B cell (primary cell): ENCODE data around the gene OSER1. TPM values are rescaled to one million over a fixed set of nuclear protein-coding genes. Genes with fewer than 3 reads are reported as not detected.

Experiments
- ATAC-seq: fragments of 200-7000 bp; cut with Tn5 transposase; one replicate; pipeline ENCODE4 v1.10.0; 2021; ENCODE audit warnings: low read depth, mild to moderate bottlenecking, moderate number of reproducible peaks, moderate library complexity
- CTCF ChIA-PET: fragments of 350-600 bp; sonication (Branson Sonifier 250); formaldehyde crosslinking; loops from one replicate; lab custom pipeline; 2021; ENCODE audit warnings: antibody characterized with exemption, inconsistent platforms; lab: Charles Lee
- POLR2A ChIA-PET: fragments of 350-600 bp; sonication (Branson Sonifier 250); formaldehyde crosslinking; loops from one replicate; lab custom pipeline; 2021; ENCODE audit warnings: antibody characterized with exemption; lab: Charles Lee
- DNase-seq: peaks from one replicate; pipeline ENCODE4 v3.0.0; 2013
- H2AFZ ChIP-seq: 2 replicates; pipeline ENCODE4 v1.6.1; 2012; ENCODE audit warnings: mild to moderate bottlenecking, low read depth, low read length; ENCODE audit not compliant: insufficient read depth, poor library complexity, severe bottlenecking
- H3K27ac ChIP-seq, 2 donors: 1 replicate in 1 of 2; 2 replicates in 1 of 2; pipeline ENCODE4 v1.5.1; 2012 to 2013; ENCODE audit warnings: low read length in 2 of 2, mild to moderate bottlenecking in 2 of 2, moderate library complexity in 1 of 2
- H3K27me3 ChIP-seq, 4 experiments: fragments of 200-600 bp in 1 of 4; sonication (generic) in 1 of 4; replicated peaks in 1 of 4; 1 replicate in 2 of 4; 2 replicates in 2 of 4; pipeline versions ENCODE4 v1.6.1 to v1.7.0; 2013 to 2016; ENCODE audit warnings: low read length in 3 of 4, mild to moderate bottlenecking in 2 of 4, mixed read lengths in 1 of 4, moderate library complexity in 1 of 4; ENCODE audit not compliant: insufficient read depth in 4 of 4, control insufficient read depth in 3 of 4; ENCODE audit errors: control extremely low read depth in 1 of 4
- H3K36me3 ChIP-seq, 2 experiments: replicated peaks in 1 of 2; 1 replicate in 1 of 2; 2 replicates in 1 of 2; pipeline versions ENCODE4 v1.6.1 to v1.7.1; 2013; ENCODE audit warnings: low read length in 1 of 2; ENCODE audit not compliant: insufficient read depth in 2 of 2, control insufficient read depth in 1 of 2; ENCODE audit errors: control extremely low read depth in 1 of 2, extremely low read depth in 1 of 2
- H3K4me1 ChIP-seq, 2 donors: fragments of 200-600 bp in 1 of 2; sonication (generic) in 1 of 2; 1 replicate in 1 of 2; 2 replicates in 1 of 2; pipeline versions ENCODE4 v1.5.1 to v1.6.1; 2013 to 2017; ENCODE audit warnings: low read length in 2 of 2; ENCODE audit not compliant: control insufficient read depth in 2 of 2, insufficient read depth in 2 of 2
- H3K4me2 ChIP-seq: replicated peaks from 2 replicates; pipeline ENCODE3; 2012; ENCODE audit warnings: mild to moderate bottlenecking, low read depth, low read length; ENCODE audit not compliant: poor library complexity, severe bottlenecking
- H3K4me3 ChIP-seq, 5 experiments: fragments of 200-600 bp in 1 of 5; sonication (generic) in 1 of 5; 1 replicate in 3 of 5; 2 replicates in 2 of 5; pipeline versions ENCODE4 v1.5.1 to v1.7.0; 2011 to 2016; ENCODE audit warnings: low read length in 4 of 5, mild to moderate bottlenecking in 4 of 5, low read depth in 2 of 5, control low read depth in 1 of 5, moderate library complexity in 1 of 5; ENCODE audit not compliant: insufficient read depth in 1 of 5; ENCODE audit errors: control extremely low read depth in 1 of 5, extremely low read depth in 1 of 5
- H3K79me2 ChIP-seq: fragments of 200-600 bp; sonication (generic); one replicate; pipeline ENCODE4 v1.6.0; 2016; ENCODE audit warnings: low read length; ENCODE audit not compliant: control insufficient read depth, insufficient read depth
- H3K9ac ChIP-seq: fragments of 200-600 bp; sonication (generic); 2 replicates; pipeline ENCODE4 v1.6.1; 2017; ENCODE audit warnings: mild to moderate bottlenecking, low read length, moderate library complexity
- H3K9me3 ChIP-seq, 3 donors: one replicate each; pipeline versions ENCODE4 v1.6.1 to v1.7.1; 2013; ENCODE audit warnings: low read length in 2 of 3; ENCODE audit not compliant: control insufficient read depth in 2 of 3, insufficient read depth in 1 of 3; ENCODE audit errors: control extremely low read depth in 1 of 3
- H4K20me1 ChIP-seq: 2 replicates; pipeline ENCODE4 v1.6.0; 2012; ENCODE audit warnings: mild to moderate bottlenecking, low read length; ENCODE audit not compliant: insufficient read depth, control insufficient read depth, poor library complexity, severe bottlenecking
- H3K27ac Mint-ChIP-seq: one replicate; pipeline ENCODE4 v1.8.0; 2021; ENCODE audit warnings: mixed read lengths
- H3K27me3 Mint-ChIP-seq: one replicate; pipeline ENCODE4 v1.8.0; 2021; ENCODE audit warnings: mixed read lengths
- H3K4me1 Mint-ChIP-seq: one replicate; pipeline ENCODE4 v1.8.0; 2021; ENCODE audit warnings: mixed read lengths
- H3K4me3 Mint-ChIP-seq: one replicate; pipeline ENCODE4 v1.8.0; 2021; ENCODE audit warnings: mixed read lengths
- H3K9me3 Mint-ChIP-seq: one replicate; pipeline ENCODE4 v1.8.0; 2022; ENCODE audit warnings: mixed read lengths; ENCODE audit not compliant: insufficient read depth
- CTCF ChIP-seq: fragments of 200-600 bp; IDR thresholded peaks from one replicate; pipeline ENCODE4 v1.8.0; 2022; ENCODE audit warnings: antibody characterized with exemption, mild to moderate bottlenecking
- EZH2 ChIP-seq: IDR thresholded peaks from 2 replicates; pipeline ENCODE4 v1.6.1; 2012; ENCODE audit warnings: borderline replicate concordance, low read depth, mild to moderate bottlenecking, moderate library complexity, low read length; ENCODE audit not compliant: insufficient read depth, poor library complexity, severe bottlenecking
- WGBS: methylation state at CpG from one replicate; pipeline ENCODE4 v1.1.5; 2013; ENCODE audit warnings: missing lambda C conversion rate; ENCODE audit not compliant: insufficient coverage; 5-methylcytosine and 5-hydroxymethylcytosine counted together
- intact Hi-C: fragments of 100-400 bp; cut with micrococcal nuclease; formaldehyde crosslinking; loops from one replicate; pipeline ENCODE4 v1.10.0; 2022
- polyA plus RNA-seq: library from polyadenylated mRNA; depleted of rRNA; stranded (reverse); fragments of >200 nt; gene quantifications from 2 replicates; pipeline ENCODE4 v1.2.3, GENCODE V29; 2012
- total RNA-seq, 2 donors: library from RNA; stranded (reverse); fragments of 120-200 nt in 1 of 2; gene quantifications; 1 replicate in 1 of 2; 2 replicates in 1 of 2; pipeline versions ENCODE4 v1.2.3 to v1.2.4, GENCODE V29; 2013 to 2022

OSER1 gene
- total and polyA plus RNA-seq, 2 donors (not counting 1 experiment from before 2014, with no cell fraction given), result 80.0 to 130 TPM

DNA sequence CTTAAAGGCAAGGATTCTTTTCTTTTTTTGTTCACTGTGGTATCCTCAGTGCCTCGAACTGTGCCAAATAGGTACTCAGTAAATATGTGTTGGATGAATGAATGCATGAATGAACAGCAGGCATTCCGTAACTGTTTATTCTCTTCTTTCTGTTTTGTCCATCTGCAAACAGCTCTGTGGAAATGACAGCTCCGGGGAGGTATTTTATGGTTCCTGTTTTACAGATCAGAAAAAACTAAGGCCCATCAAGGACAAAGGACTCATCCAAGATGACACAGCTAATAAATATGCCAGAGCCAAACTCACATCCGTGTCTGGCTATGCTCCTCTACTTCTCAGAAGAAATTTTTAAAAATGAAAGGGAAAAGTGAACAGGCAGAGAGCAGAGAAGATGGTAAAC, 44.6 kb downstream of the OSER1 start:
- WGBS, result no CpG with 5 or more reads among the region's 4 CpGs
- Histone ChIP-seq H3K79me2 (no peaks in the 10 kb centered on the region), H3K27me3 (peaks cover 0 to 18% (median 8%) of the 10 kb centered on the region in 4 experiments), H3K4me2 (no peak overlapping the region), H3K9me3 (peaks cover 0 to 2% (median 2%) of the 10 kb centered on the region in 3 donors), H3K4me1 (no peaks in the 10 kb centered on the region), H2AFZ (no peak overlapping the region), H3K9ac (no peak overlapping the region), H4K20me1 (no peaks in the 10 kb centered on the region), H3K36me3 (no peaks in the 10 kb centered on the region), H3K4me3 (no peak overlapping the region), H3K27ac (no peak overlapping the region)
- Mint-ChIP-seq H3K27me3 (peaks cover 63% of the 10 kb centered on the region), H3K4me3 (no peak overlapping the region), H3K9me3 (peaks cover 2% of the 10 kb centered on the region), H3K4me1 (no peaks in the 10 kb centered on the region), H3K27ac (no peak overlapping the region)
- DNase-seq (no peak), ATAC-seq (no peak)
- intact Hi-C loops, result no loop called here
- ChIA-PET POLR2A (no interaction called here), CTCF (interaction anchor here (1.3 kb wide), 1 partner anchor 24 kb away, joined by 4 read pairs; no protein-coding TSS in a partner anchor)
- TF ChIP-seq CTCF (no peak), EZH2 (no peak)

GRCh38 chr20:44160133-44160532, 50.4 kb downstream of the OSER1 start:
- CTCF ChIA-PET, result interaction anchor here (0.6 to 0.7 kb wide), 2 partner anchors 18 kb away, joined by 3 read pairs; no protein-coding TSS in a partner anchor
- WGBS, result 64% methylated on average over 56 of the region's 56 CpGs

More at GRCh38 chr20:44160133-44160532, 50.4 kb downstream of the OSER1 start:
- Histone ChIP-seq H3K36me3 (no peaks in the 10 kb centered on the region), H3K9me3 (peaks cover 0 to 2% (median 0%) of the 10 kb centered on the region in 3 donors), H3K4me3 (no peak overlapping the region), H3K4me2 (no peak overlapping the region), H3K79me2 (no peaks in the 10 kb centered on the region), H3K27me3 (peaks cover 0 to 9% (median 3%) of the 10 kb centered on the region in 4 experiments), H3K9ac (no peak overlapping the region), H4K20me1 (no peaks in the 10 kb centered on the region), H2AFZ (no peak overlapping the region), H3K4me1 (no peaks in the 10 kb centered on the region), H3K27ac (no peak overlapping the region)
- intact Hi-C loops, result no loop called here
- Mint-ChIP-seq H3K27me3 (peaks cover 58% of the 10 kb centered on the region), H3K4me3 (no peak overlapping the region), H3K27ac (no peak overlapping the region), H3K9me3 (peaks cover 8% of the 10 kb centered on the region), H3K4me1 (no peaks in the 10 kb centered on the region)
- DNase-seq (no peak), ATAC-seq (no peak)
- POLR2A ChIA-PET, result no interaction called here
- TF ChIP-seq EZH2 (no peak), CTCF (no peak)
